AG08396 (cell line): ENCODE data around the gene ADRA2B.

Experiments used
- DNase-seq: peaks from one replicate; pipeline ENCODE4 v3.0.0; 2012; ENCODE audit warnings: low spot score, mixed read lengths

ADRA2B gene

DNA sequence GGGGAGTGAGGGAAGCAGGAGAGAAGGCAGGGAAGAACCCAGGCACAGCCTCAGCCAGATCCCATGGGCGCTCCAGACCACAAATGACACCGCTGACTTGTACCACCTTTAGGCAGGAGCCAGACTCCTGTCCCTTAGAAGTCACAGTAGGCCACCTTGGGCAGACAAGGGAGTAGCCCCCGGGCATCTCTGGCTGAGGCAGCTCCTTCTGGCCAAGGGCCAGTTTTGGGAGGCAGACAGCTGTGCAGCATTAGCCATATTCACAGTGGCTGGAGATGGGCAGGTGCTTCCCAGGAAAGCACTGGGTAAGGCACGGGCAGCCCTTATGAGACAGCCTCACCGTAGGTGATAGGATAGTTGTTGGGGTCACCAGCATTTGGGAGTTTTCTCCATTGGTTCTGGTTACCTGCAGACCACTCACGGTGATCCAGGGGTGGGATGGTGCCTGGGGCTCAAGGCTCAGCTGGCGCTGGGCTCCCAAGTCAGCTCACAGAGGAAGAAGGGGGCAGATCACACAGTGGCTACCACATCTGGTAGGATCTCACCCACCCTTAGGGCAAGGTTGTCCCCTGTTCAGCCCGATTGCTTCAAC is 19.9 kb upstream of the ADRA2B start:
- no peak for DNase-seq

DNA sequence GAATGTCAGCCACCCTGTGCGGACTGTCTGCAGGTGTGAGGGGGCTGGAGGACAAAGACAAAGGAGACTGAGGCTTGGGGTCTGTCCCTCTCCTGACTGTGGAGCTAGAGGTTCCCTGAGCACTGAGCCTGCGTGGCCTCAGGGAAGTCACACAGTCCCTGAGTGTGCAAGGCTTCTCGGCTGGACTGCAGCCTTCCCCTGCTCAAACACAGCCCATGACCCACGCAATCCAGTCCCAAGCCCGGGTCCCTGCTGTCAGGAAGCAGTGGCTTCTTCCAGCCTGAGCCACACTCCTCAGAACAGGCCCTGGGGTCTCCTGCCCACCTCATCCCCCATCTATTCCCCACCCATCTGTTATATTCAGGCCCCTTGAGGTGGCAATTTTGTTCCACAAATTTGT is 19.2 kb upstream of the ADRA2B start:
- DNase-seq: no peak

DNA sequence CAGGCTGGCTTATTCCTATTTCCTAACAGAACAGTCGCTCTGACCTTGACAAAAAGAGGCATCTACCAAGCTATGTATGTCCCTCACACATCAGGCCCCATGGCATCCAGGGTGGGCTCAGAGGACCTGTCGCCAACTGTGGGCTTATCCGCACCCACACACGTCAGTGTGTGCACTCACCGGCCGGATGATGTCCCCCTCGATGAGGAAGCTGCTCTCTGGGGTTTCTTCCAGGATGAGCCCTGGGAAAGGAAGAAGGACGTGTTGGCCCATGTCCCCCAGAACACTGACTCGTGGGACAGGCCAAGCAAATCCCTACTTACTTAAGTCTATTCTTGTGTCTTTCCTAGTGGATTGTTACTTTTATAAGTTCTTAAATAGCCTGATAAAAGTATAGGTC is 18.8 kb upstream of the ADRA2B start:
- no peak for DNase-seq

DNA sequence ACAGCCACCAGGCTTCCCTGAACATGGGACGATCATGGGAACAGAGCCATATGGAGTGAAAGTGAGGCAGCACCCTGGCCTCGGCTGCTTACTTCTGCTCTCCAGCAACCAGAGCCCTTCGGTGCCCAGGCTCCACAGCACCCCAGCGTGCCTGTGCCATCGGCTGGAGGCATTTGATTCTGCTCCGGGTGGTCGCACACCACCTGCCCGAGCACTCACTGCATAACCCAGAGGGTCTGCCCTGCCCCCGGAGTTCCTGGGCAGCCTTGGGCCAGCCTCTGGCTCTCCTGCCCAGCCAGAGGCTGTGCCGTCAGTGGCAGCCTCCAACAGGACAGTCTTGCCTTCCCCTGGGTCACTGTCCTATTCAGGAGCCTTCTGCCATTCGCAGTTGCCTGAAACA is 18.1 kb upstream of the ADRA2B start:
- no peak for DNase-seq

DNA sequence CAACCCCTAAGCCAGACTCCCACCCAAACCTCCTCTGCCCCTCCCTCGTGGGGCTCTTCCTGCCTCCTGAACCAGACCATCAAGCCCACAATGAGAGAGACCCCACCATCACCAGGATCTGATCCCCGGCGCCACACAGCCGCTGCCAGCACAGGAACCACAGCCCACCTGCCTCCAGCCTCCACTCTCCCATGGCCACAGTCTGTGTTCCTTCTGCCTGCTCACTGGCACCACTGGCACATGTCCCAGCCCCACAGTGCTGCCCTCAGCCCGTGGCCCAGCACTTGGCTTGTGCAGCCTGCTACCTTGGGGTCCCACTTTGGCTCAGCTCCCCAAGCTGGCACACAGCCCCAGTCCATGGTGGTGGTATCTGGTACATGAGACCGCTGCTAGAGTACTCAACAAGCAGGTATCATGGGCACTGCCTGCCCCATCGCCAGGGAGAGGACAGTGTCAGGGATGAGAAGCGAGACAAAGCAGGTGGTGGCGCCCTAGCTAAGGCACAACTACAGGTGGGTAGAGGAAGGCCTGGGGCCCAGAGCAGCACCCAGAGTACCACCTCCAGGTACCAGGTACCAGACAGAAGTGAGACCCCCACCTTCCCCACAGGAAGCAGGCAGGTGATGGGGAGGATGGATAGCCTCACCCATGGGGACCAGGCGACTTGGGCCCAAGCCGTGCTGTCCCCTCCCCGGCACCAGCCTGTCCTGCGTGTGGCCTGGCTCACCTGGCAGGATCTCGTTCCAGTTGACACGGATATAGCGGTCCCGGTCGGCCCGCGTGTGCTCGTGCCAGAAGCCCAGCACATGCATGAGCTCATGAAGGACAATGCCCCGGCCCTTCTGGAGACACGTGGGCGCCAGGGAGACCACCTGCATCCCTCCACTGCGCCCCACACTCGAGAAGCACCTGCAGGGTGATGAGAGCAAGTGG is 15.7 kb upstream of the ADRA2B start:
- DNase-seq: no peak

DNA sequence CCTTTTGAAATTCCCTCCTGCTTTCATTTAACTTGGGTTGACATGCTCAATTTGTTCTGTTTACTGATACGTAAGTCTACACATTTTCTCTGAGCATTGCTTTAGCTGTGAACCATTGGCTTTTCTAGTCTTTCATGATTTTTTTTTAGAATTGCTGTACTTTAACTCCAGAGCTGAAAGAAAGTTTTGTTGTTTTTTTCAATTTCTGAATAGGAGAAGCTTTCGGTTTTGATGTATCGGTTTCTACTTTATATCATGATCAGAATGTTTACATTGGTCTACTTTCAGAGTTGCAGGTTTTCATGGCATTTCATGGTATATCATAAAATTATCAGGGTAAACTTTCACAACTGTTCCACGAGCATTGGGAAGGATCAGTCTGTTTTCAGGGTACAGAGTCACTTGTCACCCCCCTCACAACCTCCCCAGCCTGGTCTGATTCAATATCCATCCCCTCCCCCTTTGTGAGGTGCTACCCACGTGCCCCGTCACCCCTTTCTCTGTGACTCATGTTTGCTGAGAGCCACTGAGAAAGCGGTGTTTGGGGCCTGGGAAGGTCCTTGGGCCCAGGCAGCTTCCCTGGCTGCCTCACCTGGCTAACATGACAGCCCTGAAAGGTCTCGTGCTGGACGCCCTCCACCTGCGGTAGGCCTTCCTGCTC is 14.9 kb upstream of the ADRA2B start:
- DNase-seq: no peak

DNA sequence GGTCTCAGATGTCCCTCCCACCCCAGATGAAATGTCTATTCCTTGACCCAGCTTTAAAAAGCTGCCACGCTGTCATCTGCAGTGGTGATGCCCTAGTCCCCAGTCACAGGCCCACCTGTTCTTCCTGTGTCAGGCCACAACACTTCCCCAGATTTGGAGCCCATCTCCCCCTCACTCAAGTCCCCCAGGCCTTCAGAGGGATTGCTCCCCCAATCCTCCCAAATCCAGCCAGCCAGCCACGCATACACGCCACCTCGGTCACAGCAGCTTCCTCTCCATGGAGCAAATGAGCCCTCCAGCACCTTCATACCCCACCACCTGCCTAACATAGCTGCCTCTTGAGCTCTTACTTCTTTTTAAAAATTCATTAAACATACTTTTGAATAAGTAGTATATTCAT is 14.1 kb upstream of the ADRA2B start:
- no peak for DNase-seq

DNA sequence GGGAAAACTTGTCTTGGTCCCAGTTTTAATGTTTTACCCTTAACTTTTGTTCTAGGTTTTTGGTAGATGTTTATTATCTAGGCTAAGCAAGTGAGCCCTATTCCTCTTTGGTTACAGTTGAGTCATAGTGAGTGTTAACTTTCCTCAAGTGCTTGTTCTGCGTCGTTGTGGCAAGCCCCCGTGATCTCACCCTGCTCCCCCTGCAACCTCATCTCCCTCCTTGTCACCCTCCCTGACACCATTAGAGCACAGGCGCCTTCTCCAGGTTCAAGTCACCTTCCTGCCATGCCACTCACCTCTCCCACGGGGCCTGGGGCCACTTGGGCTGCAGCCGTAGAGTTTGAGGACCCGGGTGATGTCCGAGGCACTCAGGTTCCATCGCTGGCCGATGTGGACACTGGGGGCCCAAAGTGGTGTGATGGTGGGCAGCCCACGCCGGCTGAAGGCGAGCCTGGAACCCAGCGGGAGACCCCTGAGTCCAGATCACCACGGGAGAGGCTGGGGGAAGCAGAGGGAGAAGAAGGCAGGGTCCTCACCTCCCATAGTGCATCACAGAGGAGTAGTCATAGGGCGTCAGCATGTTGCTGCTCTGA is 13.3 kb upstream of the ADRA2B start:
- DNase-seq: no peak

DNA sequence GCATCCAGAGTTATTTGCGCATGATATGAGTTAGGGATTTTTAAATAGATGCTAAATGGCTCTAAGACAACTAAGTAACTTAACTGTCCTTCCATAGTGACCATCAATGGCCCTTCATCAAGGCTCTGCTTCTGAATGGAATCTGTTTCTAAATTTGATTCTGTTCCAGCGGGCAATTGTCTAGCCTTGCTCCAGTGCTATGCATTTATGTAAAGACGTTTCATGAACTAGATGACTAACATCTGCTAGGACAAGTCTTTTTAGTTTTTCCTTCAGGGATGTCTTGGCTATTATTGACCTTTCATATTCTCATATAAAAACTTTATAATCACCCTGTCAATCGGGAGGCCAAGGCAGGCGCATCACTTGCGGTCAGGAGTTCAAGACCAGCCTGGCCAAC is 12.1 kb upstream of the ADRA2B start:
- DNase-seq: no peak

DNA sequence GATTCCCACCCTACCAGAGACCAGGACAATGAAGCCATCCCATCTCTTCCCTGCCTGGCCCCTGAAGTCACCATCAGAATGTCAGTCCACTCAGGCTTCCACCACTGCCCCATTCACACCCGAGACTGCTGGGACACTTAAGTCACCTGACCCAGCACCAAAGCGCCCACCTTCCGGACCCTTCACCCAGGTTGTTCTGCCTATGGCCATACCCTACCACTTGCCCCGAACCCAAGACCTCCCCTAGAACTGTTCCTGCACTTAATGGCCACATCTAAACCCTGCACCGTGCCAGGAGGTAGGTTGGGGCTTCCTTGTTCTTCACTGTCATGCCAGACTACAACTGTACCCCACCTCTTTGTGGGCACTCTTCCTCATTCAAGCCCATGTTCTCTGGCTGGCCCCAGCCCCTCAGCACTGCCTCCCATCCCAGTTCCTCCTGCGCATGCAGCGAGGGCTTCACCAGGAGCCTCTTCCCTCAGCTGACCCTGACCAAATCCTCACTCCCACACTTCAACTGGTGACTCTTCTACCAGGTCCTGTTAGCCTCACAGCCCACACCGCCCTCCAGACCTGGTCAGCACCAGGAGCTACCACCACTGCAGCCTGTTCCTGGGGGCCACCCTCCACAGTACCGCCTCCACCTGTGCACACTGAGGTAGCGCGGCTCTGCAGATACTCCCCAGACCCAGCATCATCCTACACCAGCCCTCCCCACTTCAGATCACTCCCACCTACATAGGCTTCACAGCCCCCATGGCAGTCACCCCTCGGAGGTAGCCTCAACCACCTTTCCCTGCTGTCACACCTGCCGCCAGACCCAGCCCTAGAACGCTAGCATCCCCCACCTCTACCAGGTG is 8.3 kb upstream of the ADRA2B start:
- no peak for DNase-seq

DNA sequence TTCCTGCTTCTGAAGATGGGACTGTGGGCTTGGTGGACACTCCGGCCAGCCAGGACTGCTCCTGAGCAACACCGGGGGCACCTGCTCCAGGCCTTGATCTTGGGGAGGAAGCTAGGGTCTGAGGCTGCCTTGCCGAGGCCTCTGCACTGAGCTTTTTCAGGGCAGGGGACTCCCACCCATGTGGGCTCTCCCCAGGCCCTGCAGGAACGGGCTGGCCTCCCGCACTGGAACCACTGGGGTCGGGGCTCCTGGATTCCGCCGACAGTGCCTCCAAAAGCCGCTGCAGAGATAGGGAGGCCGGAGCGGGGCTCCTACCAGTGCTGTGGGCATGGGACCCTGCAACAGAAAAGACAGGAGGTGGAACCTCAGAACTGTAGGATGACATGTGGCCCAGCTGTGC is 7.6 kb upstream of the ADRA2B start:
- no peak for DNase-seq

DNA sequence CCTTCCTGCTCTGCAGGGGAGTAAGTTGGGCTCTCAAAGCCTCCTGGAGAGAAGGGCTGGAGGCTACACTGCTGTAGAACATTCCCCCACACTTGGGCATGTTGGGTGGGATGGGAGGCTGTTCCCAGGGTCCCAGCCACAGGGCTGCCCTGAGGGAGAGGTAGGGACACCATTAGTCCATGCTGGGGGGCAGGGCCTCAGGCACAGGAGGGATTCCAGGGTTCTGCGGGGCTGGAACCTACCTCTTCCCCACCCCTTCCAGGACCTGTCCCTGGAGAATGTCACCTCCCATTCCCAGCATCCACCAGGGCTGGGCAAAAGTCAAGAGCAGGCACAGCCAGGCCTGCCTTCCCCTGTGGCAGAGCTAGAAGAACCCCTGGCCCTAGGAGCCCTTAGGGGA is 6.9 kb upstream of the ADRA2B start:
- no peak for DNase-seq

DNA sequence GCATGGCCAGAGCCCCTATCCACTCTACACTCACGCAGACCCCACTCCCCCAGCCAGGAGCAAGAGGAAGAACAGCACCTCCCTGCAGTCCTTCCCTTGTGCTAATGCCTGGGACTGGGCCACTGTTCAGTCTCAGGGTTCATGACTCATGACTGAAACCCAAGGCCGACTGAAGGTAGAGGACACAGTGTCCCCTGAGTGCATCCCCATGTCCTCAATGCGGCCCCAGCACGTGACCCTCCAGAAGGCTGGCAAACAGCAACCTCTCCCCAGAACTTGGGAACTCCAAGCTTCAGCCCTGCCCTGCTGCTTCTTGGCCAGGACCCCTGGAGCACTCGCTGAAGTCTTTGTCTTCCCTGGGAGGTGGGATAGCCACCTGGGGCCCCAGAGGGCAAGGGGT is 6.0 kb upstream of the ADRA2B start:
- DNase-seq: no peak

DNA sequence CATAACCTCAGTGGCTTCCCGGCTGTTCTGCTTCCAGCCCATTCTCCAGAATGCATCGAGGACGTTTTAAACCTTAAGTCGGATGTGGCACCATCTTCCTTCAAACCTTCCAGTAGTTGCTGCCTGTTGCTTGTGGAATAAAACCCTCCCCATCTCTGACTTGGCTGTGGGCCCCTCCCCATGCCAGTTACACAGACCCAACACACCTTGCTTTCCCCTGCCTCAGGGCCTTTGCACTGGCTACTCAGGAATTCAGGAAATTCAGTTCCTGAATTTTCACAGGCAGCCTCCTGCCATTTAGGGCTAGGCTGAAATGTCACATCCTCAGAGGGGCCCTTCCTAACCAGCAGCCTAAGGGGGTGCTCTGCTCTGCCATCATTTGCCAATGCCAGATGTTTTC is 5.0 kb upstream of the ADRA2B start:
- DNase-seq: no peak

DNA sequence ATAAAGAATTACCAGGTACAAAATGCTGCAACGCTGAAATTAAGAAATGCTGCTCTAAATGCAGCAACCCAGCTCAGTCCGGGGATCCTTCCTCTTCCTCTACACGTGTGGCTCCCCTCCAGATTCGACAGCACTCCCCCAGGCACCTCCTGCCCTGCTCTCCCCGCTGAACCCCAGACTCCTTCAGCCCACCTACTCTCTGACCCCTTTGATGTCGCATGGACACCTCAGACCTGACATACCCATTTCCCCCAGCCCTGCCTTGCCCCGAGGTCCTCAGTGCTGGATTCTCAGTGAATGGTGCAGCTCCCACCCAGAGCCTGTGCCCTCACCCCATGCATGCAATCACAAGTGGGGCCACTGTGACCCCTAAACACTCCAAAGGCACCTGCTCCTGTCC is 4.6 kb upstream of the ADRA2B start:
- no peak for DNase-seq

DNA sequence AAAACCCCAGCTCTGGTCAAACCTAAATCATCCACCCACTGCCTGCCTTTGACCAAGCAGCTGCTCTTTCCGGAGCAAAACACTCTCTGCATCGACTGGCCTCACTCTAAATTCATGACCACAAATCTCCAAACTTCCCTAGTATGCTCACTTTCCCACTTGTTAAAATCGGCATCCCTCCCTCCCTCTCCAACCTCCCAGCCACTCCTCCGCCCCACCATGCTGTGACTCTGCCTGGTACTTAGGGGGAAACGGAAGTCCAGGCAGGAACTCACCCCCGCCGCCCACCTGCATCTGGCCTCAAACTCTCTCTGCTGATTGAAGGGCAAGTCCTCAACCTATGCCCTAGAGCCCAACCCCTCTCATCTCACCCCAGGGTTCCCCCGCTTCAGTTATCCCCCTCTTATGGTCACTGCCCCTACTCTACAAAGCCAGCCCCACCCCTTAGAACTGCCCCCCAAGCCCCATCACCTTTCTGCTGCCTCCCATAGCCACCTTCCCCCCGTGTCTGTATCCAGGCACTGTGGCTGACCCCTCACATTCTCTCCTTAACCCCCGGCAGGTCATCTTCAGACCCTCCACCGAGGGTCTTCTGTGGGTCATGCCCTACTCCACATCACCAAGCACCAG is 3.8 kb upstream of the ADRA2B start:
- no peak for DNase-seq

DNA sequence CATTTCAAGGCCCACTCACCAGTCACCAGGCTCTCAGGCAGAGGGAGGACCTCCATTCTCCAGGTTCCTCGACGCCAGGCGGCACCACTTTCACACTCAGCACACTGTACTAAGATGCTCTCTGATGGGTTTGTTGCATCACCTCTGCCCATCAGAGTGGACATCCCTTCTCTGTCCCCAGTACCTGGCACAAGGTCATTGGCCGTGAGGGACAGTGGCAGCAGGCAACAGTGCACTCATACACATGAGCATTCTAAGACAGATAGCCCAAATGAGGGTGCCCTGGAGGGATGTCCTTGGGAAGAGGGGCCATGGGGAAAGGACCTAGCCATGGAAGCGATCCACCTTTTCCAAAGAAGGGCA is 3.0 kb upstream of the ADRA2B start:
- DNase-seq: no peak

DNA sequence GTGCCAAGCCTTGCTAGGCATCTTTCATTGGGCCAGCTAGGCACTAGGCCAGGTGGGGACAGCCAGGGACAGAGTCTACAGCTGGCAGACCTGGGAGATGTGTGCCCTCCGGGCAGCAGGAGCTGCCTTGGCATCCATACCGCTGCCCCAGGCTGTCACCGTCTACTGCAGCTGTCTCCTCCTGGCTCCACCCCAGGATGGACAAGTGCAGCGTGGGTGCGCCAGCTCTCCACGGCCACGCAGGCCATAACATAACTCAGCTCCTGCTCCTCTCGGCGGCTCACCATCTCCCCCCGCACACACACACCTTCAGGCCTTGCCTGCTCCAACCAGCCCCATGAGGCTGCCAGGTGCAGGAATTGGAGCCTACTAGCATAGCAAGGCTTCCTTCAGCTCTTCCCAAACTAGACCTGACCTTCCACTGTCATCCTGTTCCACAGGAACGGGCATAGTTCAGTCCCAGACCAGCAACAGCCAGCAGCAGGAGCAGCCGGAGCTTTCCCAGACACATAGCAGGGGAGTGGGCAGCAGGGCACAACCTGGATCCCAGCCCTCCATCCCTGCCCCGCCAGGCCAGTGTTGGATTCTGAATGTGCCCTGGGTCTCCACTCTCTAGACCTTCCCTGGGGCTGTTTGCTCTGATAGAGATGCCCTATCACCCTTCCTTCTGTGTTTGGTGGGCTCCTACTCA is 2.5 kb upstream of the ADRA2B start:
- no peak for DNase-seq

DNA sequence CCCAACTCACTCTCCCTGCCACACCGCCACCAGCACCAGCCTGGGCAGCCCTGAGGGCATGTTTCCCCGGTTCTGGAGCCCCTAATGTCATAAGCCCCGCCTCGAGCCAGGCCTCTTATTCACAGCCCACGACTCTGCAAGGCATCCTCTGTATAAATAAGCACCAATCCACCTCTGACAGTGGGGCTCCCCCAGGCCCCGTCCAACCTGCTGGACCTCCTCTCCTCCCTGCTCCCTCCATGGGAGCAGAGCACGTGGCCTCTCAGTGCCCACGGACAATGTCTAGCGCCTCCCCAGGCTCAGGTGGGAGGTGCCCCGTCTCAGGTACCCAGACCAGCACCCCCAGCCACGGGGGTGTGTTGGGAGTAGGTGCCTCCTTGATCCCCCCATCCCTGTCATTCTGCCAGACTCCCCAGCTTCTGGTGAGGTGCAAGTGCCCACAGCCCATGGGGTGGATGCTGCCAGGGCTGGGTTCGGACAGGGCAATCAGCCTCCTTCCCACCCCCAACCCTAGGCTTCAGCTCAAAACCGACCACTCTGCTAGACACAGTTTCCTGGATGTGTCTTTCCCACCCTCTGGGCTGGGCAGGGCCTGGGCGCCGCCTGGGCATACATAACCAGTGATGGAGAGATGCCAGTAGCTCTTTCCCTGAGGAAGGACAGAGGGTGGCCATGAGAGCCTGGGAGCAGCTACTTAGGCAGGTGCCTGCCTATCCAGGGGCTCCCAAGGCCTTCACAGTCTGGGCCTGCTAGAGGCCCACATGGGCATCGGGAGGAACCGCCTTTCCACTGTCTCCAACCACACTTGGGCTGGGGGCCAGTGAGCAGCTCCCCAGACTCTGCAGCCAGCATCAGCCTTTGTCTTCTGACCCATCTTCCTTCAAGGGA is 1.6 kb upstream of the ADRA2B start:
- DNase-seq: no peak
